H1 (cell line): Measurements from ENCODE around the gene INO80. TPM values are rescaled to one million over a fixed set of nuclear protein-coding genes. Genes with fewer than 3 reads are reported as not detected.

Source experiments
- SRF ChIP-seq: IDR thresholded peaks from 2 replicates; pipeline ENCODE4 v1.6.1; 2011; ENCODE audit warnings: mild to moderate bottlenecking, low read depth, low read length, moderate library complexity
- polyA plus RNA-seq, 7 experiments: library from polyadenylated mRNA; depleted of rRNA in 3 of 7; stranded (reverse) in 5 of 7; unstranded in 2 of 7; fragments of >200 nt in 5 of 7; fragments of 200-250 nt in 2 of 7; gene quantifications; 1 replicate in 5 of 7; 2 replicates in 1 of 7; 4 replicates in 1 of 7; pipeline versions ENCODE4 v1.2.1 to v1.2.3, GENCODE V29; 2011 to 2013; ENCODE audit warnings: missing spikeins in 2 of 7, mixed read lengths in 2 of 7
- total RNA-seq: library from RNA; stranded (reverse); fragmentation: NEBNext Ultra II Directional; extraction: Animal tissue kit (Norgen Biotek cat#: 25700); gene quantifications from 2 replicates; pipeline ENCODE4 v1.2.1, GENCODE V29; 2021

The INO80 gene
- total and polyA plus RNA-seq, 2 of the 8 experiments (the other 6 are each of a cell fraction or from before 2014, with no cell fraction given) = 4.3 to 24.5 TPM

GRCh38 chr15:41121951-41122350 lies 5.9 kb upstream of the INO80 start (continued):
- TF ChIP-seq SRF = no peak
- TF ChIP-seq, all 59 proteins: peak for 0
